Measurements from ENCODE around the gene PSME1. TPM values are rescaled to one million over a fixed set of nuclear protein-coding genes. Genes with fewer than 3 reads are reported as not detected.

Gene PSME1
- polyA plus RNA-seq (2011; rRNA removed) (77.3 and 83.6 TPM in 2 replicates), polyA plus RNA-seq (2017; fragmentation: RNase III; extraction: RNeasy Plus Mini Kit Qiagen cat#74134 plus additional on column Dnase treatment) (124 to 139 TPM (median 134 TPM) in 3 replicates), polyA minus RNA-seq (2011; rRNA and poly(A)+ RNA removed) (31.7 and 33.6 TPM in 2 replicates)
- polyA plus RNA-seq (2012; cell fraction: cytosol; rRNA removed), result 97.0 and 99.2 TPM in 2 replicates
- 64.6 and 84.3 TPM in 2 replicates for polyA plus RNA-seq (2012; cell fraction: nucleus; rRNA removed)

DNA sequence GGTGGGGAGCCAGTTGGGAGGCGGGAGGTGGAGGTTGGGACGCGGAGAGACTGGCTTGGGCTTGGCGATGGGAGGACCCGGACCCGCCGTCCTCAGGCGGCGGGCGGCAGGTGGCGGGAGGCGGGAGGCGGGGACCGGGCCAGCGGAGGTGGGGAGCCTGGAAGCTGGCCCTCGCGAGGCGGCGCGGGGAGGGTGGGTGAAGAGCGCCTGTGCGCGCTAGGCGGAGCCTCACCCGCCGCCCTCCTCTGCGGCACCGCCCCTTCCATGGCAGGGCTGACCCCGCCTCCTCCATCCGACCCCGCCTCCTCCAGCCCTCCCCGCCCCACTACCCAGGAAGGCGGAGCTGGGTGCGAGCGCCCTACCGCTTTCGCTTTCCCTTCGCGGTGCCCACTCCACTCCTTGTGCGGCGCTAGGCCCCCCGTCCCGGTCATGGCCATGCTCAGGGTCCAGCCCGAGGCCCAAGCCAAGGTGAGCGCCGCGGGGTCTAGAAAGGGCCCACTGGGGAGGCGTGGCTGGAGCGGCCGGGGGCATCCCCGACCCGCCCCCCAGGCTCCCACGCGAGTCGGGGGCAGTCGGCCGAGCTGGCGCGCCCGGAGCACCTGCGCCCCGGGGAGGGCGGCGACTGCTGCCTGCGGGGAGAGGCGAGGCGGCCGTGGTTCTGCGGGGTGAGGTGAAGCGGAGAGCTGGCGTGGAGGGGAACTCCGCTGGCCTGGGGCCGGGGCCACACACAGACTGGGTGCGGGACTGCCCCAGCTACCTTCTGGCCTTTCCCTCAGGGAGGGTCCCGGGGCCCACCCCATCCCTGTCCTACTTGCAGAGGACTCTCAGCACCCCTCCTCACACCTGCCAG, at the start of gene PSME1:
Gene PSME1, plus strand, starts transcription at position 361 of the 850 bp plus-strand sequence. Its CDS starts 69 bp downstream, at position 430.
- Histone ChIP-seq H3K4me3 (peak within 1 kb of the TSS; percentile 88), H3K4me2 (peak within 1 kb of the TSS; percentile 98), H3K27ac (peak within 1 kb of the TSS; percentile 96 to 98), H3K4me1 (peaks cover 32% of the 10 kb centered on the region), H3K9me3 (no peaks in the 10 kb centered on the region)
- ATAC-seq, result peak; percentile 82 to 92
- ChIA-PET POLR2A (interaction anchor here (0.6 to 5.2 kb wide), 11 partner anchors 9 to 357 kb away, joined by 3 to 48 read pairs (median 6); partner anchors contain the start of genes CHMP4A, DCAF11, IRF9 and NRL), CTCF (interaction anchor here (0.5 to 5.4 kb wide), 14 partner anchors 8 to 82 kb away, joined by 3 to 47 read pairs (median 4); partner anchors contain the start of genes IRF9 and RNF31)
- FAIRE-seq, result no peak
- TF ChIP-seq, protein P1, sequence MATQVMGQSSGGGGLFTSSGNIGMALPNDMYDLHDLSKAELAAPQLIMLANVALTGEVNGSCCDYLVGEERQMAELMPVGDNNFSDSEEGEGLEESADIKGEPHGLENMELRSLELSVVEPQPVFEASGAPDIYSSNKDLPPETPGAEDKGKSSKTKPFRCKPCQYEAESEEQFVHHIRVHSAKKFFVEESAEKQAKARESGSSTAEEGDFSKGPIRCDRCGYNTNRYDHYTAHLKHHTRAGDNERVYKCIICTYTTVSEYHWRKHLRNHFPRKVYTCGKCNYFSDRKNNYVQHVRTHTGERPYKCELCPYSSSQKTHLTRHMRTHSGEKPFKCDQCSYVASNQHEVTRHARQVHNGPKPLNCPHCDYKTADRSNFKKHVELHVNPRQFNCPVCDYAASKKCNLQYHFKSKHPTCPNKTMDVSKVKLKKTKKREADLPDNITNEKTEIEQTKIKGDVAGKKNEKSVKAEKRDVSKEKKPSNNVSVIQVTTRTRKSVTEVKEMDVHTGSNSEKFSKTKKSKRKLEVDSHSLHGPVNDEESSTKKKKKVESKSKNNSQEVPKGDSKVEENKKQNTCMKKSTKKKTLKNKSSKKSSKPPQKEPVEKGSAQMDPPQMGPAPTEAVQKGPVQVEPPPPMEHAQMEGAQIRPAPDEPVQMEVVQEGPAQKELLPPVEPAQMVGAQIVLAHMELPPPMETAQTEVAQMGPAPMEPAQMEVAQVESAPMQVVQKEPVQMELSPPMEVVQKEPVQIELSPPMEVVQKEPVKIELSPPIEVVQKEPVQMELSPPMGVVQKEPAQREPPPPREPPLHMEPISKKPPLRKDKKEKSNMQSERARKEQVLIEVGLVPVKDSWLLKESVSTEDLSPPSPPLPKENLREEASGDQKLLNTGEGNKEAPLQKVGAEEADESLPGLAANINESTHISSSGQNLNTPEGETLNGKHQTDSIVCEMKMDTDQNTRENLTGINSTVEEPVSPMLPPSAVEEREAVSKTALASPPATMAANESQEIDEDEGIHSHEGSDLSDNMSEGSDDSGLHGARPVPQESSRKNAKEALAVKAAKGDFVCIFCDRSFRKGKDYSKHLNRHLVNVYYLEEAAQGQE (IDR thresholded peaks at IDR 0.05), result peak; percentile 47; the same call in 1 of the 2 replicates
- TF ChIP-seq, protein P2, sequence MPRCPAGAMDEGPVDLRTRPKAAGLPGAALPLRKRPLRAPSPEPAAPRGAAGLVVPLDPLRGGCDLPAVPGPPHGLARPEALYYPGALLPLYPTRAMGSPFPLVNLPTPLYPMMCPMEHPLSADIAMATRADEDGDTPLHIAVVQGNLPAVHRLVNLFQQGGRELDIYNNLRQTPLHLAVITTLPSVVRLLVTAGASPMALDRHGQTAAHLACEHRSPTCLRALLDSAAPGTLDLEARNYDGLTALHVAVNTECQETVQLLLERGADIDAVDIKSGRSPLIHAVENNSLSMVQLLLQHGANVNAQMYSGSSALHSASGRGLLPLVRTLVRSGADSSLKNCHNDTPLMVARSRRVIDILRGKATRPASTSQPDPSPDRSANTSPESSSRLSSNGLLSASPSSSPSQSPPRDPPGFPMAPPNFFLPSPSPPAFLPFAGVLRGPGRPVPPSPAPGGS (IDR thresholded peaks at IDR 0.05), result no peak
- peak in 1 of 2 experiments; percentile 49; a peak in 2 of 5 replicates for TF ChIP-seq JUN (IDR thresholded peaks at IDR 0.05)
- TF ChIP-seq POLR2A (IDR thresholded peaks at IDR 0.05; ENCODE audit: low read length), result peak; percentile 41
- TF ChIP-seq PHF8 (IDR thresholded peaks at IDR 0.05; ENCODE audit: borderline replicate concordance, low read depth), result peak; percentile 51
- TF ChIP-seq BHLHE40 (IDR thresholded peaks at IDR 0.05; ENCODE audit: low read depth, low read length), result no peak
- TF ChIP-seq CHD2 (IDR thresholded peaks at IDR 0.05; ENCODE audit: low read length, partially characterized antibody), result peak; percentile 45
- DNase-seq (ENCODE audit: low read depth in 1 of 2, low spot score in 1 of 2), result peak; percentile 81 to 86
- WGBS (ENCODE audit: missing lambda C conversion rate), result 0% methylated on average over 7 of the region's 75 CpGs

DNA sequence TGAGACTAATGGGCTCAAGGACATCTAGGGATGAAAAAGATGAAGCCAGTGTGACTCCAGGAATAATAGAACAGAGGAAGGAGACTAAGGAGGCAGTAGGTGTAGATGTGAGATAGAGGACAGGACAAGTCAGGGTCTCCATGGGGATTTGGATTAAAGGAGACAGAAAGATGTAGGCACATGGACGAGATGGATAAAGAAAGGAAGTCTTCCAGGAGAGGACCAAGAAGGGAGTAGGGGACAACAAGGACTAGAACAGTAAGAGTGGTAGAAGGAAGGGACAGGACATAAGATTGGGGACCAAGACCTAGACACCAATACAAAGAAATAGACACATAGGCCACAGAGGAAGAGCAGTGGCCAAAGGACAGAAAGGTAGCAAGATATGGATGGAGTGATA, 49.0 kb upstream of the PSME1 start:
- TF ChIP-seq, protein P3, sequence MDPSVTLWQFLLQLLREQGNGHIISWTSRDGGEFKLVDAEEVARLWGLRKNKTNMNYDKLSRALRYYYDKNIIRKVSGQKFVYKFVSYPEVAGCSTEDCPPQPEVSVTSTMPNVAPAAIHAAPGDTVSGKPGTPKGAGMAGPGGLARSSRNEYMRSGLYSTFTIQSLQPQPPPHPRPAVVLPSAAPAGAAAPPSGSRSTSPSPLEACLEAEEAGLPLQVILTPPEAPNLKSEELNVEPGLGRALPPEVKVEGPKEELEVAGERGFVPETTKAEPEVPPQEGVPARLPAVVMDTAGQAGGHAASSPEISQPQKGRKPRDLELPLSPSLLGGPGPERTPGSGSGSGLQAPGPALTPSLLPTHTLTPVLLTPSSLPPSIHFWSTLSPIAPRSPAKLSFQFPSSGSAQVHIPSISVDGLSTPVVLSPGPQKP (IDR thresholded peaks at IDR 0.05; ENCODE audit: low read depth, low read length), result no peak
- TF ChIP-seq PHF8 (IDR thresholded peaks at IDR 0.05; ENCODE audit: borderline replicate concordance, low read depth), result no peak
- TF ChIP-seq ZSCAN20 (CRISPR knock-in tag; IDR thresholded peaks at IDR 0.05), result no peak
- TF ChIP-seq CBX2 (IDR thresholded peaks at IDR 0.05; ENCODE audit: borderline replicate concordance, low read depth), result no peak
- TF ChIP-seq FOSL2 (IDR thresholded peaks at IDR 0.05), result no peak
- TF ChIP-seq FOSL2 (CRISPR knock-in tag; IDR thresholded peaks at IDR 0.05), result no peak
- WGBS (ENCODE audit: missing lambda C conversion rate), result 39% methylated on average over 1 of the region's 1 CpG
- no peak overlapping the region for H3K4me2 ChIP-seq
- H3K9me3 ChIP-seq, result no peaks in the 10 kb centered on the region
- no peak for ATAC-seq
- ChIA-PET CTCF (interaction anchor here (1.3 to 8.4 kb wide), 6 partner anchors 12 to 110 kb away, joined by 3 to 106 read pairs (median 10); no protein-coding TSS in a partner anchor), POLR2A (no interaction called here)
- no peaks in the 10 kb centered on the region; the same call in 1 of the 3 replicates for H3K4me1 ChIP-seq
- H3K27ac ChIP-seq, result no peak overlapping the region
- DNase-seq (ENCODE audit: low read depth in 1 of 2, low spot score in 1 of 2), result no peak
- FAIRE-seq, result no peak
- no peak overlapping the region for H3K4me3 ChIP-seq

DNA sequence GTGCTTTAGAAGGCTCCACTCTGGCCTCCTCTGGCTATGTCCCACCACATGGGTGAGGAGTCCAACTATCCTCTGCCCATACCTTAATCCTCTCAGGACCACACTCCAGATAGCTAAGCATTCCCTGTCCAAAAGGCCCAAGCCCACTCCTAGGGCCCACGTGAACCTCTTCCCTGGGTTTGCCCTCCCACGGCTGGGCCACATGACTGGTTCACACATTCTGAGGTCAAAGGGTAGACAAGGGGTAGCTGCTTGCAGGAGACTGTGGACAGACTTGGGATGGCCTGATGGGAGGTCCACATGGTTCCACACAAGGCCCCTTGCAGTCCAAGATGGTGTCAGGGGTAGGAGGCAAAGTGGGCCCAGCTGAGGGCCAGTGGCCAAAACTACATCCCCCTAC, 47.9 kb upstream of the PSME1 start:
- ChIA-PET CTCF (interaction anchor here (0.6 to 12.1 kb wide), 7 partner anchors 8 to 348 kb away, joined by 3 to 405 read pairs (median 3); no protein-coding TSS in a partner anchor), POLR2A (no interaction called here)
- ATAC-seq (no peak), FAIRE-seq (no peak), DNase-seq (ENCODE audit: low read depth in 1 of 2, low spot score in 1 of 2) (no peak)
- Histone ChIP-seq H3K4me1 (peaks cover 2% of the 10 kb centered on the region), H3K4me3 (no peak overlapping the region), H3K9me3 (no peaks in the 10 kb centered on the region), H3K27ac (no peak overlapping the region), H3K4me2 (no peak overlapping the region)
- no peak for TF ChIP-seq EP300 (IDR thresholded peaks at IDR 0.05)
- TF ChIP-seq HDAC2 (IDR thresholded peaks at IDR 0.05), result no peak
- no peak for TF ChIP-seq ZC3H11A (IDR thresholded peaks at IDR 0.05)
- TF ChIP-seq FOSB (CRISPR knock-in tag; IDR thresholded peaks at IDR 0.05), result no peak
- TF ChIP-seq, protein P4, sequence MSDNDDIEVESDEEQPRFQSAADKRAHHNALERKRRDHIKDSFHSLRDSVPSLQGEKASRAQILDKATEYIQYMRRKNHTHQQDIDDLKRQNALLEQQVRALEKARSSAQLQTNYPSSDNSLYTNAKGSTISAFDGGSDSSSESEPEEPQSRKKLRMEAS (IDR thresholded peaks at IDR 0.05), result no peak
- TF ChIP-seq HOXA7 (CRISPR knock-in tag; IDR thresholded peaks at IDR 0.05), result no peak
- WGBS (ENCODE audit: missing lambda C conversion rate), result 69% methylated on average over 2 of the region's 2 CpGs

All from A549 (cell line).